Ectodermal cell (in vitro differentiated cells): Measurements from ENCODE around the gene LGALS3. TPM values are rescaled to one million over a fixed set of nuclear protein-coding genes. Genes with fewer than 3 reads are reported as not detected.
A peak's percentile ranks its signal among the peaks of the same experiment; 100 is the strongest.
"Not testable (repeated sequence)": the region's sequence is repeated elsewhere in the genome, so short reads cannot be mapped to it uniquely, and the experiment has no call there.

Experiments
- H3K27ac ChIP-seq: 2 replicates; pipeline ENCODE4 v1.7.0; 2013; ENCODE audit warnings: mild to moderate bottlenecking, low read depth, low read length; ENCODE audit not compliant: insufficient read depth, poor library complexity, severe bottlenecking
- H3K27me3 ChIP-seq: 2 replicates; pipeline ENCODE4 v1.7.0; 2013; ENCODE audit warnings: mild to moderate bottlenecking, low read length; ENCODE audit not compliant: insufficient read depth, control insufficient read depth, poor library complexity, severe bottlenecking
- H3K36me3 ChIP-seq: one replicate; pipeline ENCODE4 v1.7.0; 2013; ENCODE audit warnings: low read length; ENCODE audit not compliant: control insufficient read depth, insufficient read depth
- H3K4me1 ChIP-seq: one replicate; pipeline ENCODE4 v1.7.0; 2013; ENCODE audit warnings: low read length; ENCODE audit not compliant: control insufficient read depth, insufficient read depth
- H3K4me3 ChIP-seq: 2 replicates; pipeline ENCODE4 v1.7.0; 2013; ENCODE audit warnings: low read depth, low read length, control low read depth; ENCODE audit not compliant: insufficient read depth
- H3K9me3 ChIP-seq: 2 replicates; pipeline ENCODE4 v1.7.0; 2013; ENCODE audit warnings: mild to moderate bottlenecking, low read length, moderate library complexity; ENCODE audit not compliant: control insufficient read depth
- WGBS, 2 experiments: methylation state at CpG; one replicate each; pipeline ENCODE4 v1.1.7; 2013; ENCODE audit warnings: missing lambda C conversion rate in 2 of 2; 5-methylcytosine and 5-hydroxymethylcytosine counted together
- polyA plus RNA-seq, 4 experiments: library from polyadenylated mRNA; stranded (reverse); fragments of 50-300 nt; gene quantifications; one replicate each; pipeline ENCODE4 v1.2.3, GENCODE V29; 2013

The LGALS3 gene
- polyA plus RNA-seq (2013, experiment 1 of 4) = 1.2 TPM
- 1.4 TPM for polyA plus RNA-seq (2013, experiment 2 of 4)
- polyA plus RNA-seq (2013, experiment 3 of 4) = 2.2 TPM
- polyA plus RNA-seq (2013, experiment 4 of 4) = 2.8 TPM

GRCh38 chr14:55129086-55129427, at the start of gene LGALS3:
TSS of gene LGALS3 (plus strand) at chr14:55129252. CDS start at chr14:55137374, 8,122 bp downstream.
- peaks cover 63% of the 10 kb centered on the region for H3K27me3 ChIP-seq
- no peaks in the 10 kb centered on the region for H3K36me3 ChIP-seq
- WGBS, 2 experiments = 1% methylated on average over 50 of the region's 50 CpGs
- H3K9me3 ChIP-seq = no peaks in the 10 kb centered on the region
- no peak within 1 kb of the TSS for H3K27ac ChIP-seq
- peaks cover 6% of the 10 kb centered on the region for H3K4me1 ChIP-seq
- H3K4me3 ChIP-seq = peak within 1 kb of the TSS; percentile 44

GRCh38 chr14:55079961-55080360, 49.1 kb upstream of the LGALS3 start:
- not testable (repeated sequence) for H3K27ac ChIP-seq
- WGBS, 2 experiments = 90 to 94% methylated on average over 6 of the region's 6 CpGs

GRCh38 chr14:55084401-55085059, 44.5 kb upstream of the LGALS3 start:
- Histone ChIP-seq H3K27ac (no peak overlapping the region), H3K27me3 (no peaks in the 10 kb centered on the region), H3K9me3 (no peaks in the 10 kb centered on the region), H3K36me3 (no peaks in the 10 kb centered on the region), H3K4me1 (no peaks in the 10 kb centered on the region), H3K4me3 (no peak overlapping the region)

More at GRCh38 chr14:55079961-55080360, 49.1 kb upstream of the LGALS3 start:
- H3K9me3 ChIP-seq, H3K4me1 ChIP-seq, H3K36me3 ChIP-seq, H3K27me3 ChIP-seq, H3K4me3 ChIP-seq: not testable (repeated sequence)

- Histone ChIP-seq H3K36me3 (no peaks in the 10 kb centered on the region), H3K4me1 (no peaks in the 10 kb centered on the region), H3K9me3 (no peaks in the 10 kb centered on the region), H3K27me3 (no peaks in the 10 kb centered on the region), H3K27ac (no peak overlapping the region), H3K4me3 (no peak overlapping the region)
- 85 to 90% methylated on average over 4 of the region's 4 CpGs for WGBS, 2 experiments
Observed at GRCh38 chr14:55085060-55085660, 43.9 kb upstream of the LGALS3 start.

- Histone ChIP-seq H3K36me3 (no peaks in the 10 kb centered on the region), H3K9me3 (no peaks in the 10 kb centered on the region), H3K27me3 (no peaks in the 10 kb centered on the region), H3K27ac (no peak overlapping the region), H3K4me1 (no peaks in the 10 kb centered on the region), H3K4me3 (no peak overlapping the region)
- 92 to 94% methylated on average over 9 of the region's 9 CpGs for WGBS, 2 experiments
Observed at GRCh38 chr14:55086938-55087337, 42.1 kb upstream of the LGALS3 start.

- Histone ChIP-seq H3K27me3 (no peaks in the 10 kb centered on the region), H3K4me1 (no peaks in the 10 kb centered on the region), H3K4me3 (no peak overlapping the region), H3K27ac (no peak overlapping the region), H3K9me3 (no peaks in the 10 kb centered on the region), H3K36me3 (no peaks in the 10 kb centered on the region)
Observed at GRCh38 chr14:55088356-55088755, 40.7 kb upstream of the LGALS3 start.

GRCh38 chr14:55092341-55092740, 36.7 kb upstream of the LGALS3 start:
- no peaks in the 10 kb centered on the region for H3K4me1 ChIP-seq
- WGBS, 2 experiments = 92 to 93% methylated on average over 4 of the region's 4 CpGs
- H3K9me3 ChIP-seq = no peaks in the 10 kb centered on the region
- no peaks in the 10 kb centered on the region for H3K27me3 ChIP-seq
- H3K4me3 ChIP-seq = no peak overlapping the region
- no peaks in the 10 kb centered on the region for H3K36me3 ChIP-seq
- no peak overlapping the region for H3K27ac ChIP-seq

- H3K27ac ChIP-seq = no peak overlapping the region
Observed at GRCh38 chr14:55094292-55095157, 34.5 kb upstream of the LGALS3 start.

GRCh38 chr14:55097881-55098560, 31.0 kb upstream of the LGALS3 start:
- H3K27ac ChIP-seq = no peak overlapping the region
- peaks cover 5% of the 10 kb centered on the region for H3K4me1 ChIP-seq
- no peaks in the 10 kb centered on the region for H3K9me3 ChIP-seq
- H3K27me3 ChIP-seq = peaks cover 6% of the 10 kb centered on the region
- WGBS, 2 experiments = 90 to 95% methylated on average over 5 of the region's 5 CpGs
- H3K36me3 ChIP-seq = no peaks in the 10 kb centered on the region
- H3K4me3 ChIP-seq = no peak overlapping the region

More at GRCh38 chr14:55094292-55095157, 34.5 kb upstream of the LGALS3 start:
- Histone ChIP-seq H3K9me3 (no peaks in the 10 kb centered on the region), H3K27me3 (no peaks in the 10 kb centered on the region), H3K4me3 (no peak overlapping the region), H3K4me1 (no peaks in the 10 kb centered on the region), H3K36me3 (no peaks in the 10 kb centered on the region)
- 87 to 92% methylated on average over 9 of the region's 9 CpGs for WGBS, 2 experiments

GRCh38 chr14:55098561-55098898, 30.5 kb upstream of the LGALS3 start:
- peaks cover 10% of the 10 kb centered on the region for H3K4me1 ChIP-seq
- no peaks in the 10 kb centered on the region for H3K36me3 ChIP-seq
- no peaks in the 10 kb centered on the region for H3K9me3 ChIP-seq
- WGBS, 2 experiments = 67 to 83% methylated on average over 1 of the region's 1 CpG
- no peak overlapping the region for H3K27ac ChIP-seq
- peaks cover 11% of the 10 kb centered on the region for H3K27me3 ChIP-seq
- no peak overlapping the region for H3K4me3 ChIP-seq
